Heart left ventricle (tissue), 13 donors: Measurements from ENCODE around the gene CIB1.

ENCODE experiments used
- POLR2A ChIP-seq, 2 donors: fragments of 450-650 bp; IDR thresholded peaks; one replicate each; pipeline ENCODE4 v1.6.1; 2017; ENCODE audit warnings: antibody characterized with exemption in 2 of 2, mild to moderate bottlenecking in 2 of 2, moderate library complexity in 2 of 2
- TF ChIP-seq, protein P1 (sequence below), 12 donors: fragments of 200-600 bp; sonication (generic) in 4 of 12; IDR thresholded peaks; one replicate each; pipeline versions ENCODE4 v1.5.0 to v1.8.0; 2018 to 2022; ENCODE audit warnings: antibody characterized with exemption in 12 of 12, mild to moderate bottlenecking in 5 of 12
- donor health status: ischemic (EF 13 %, LVEDD 7.1; RV severe dilation, severe dysfunction).
- donor health status: DM: no; HTN: yes; CAD: no.
- donor health status: DM: no; HTN: no; CAD: no.
- donor health status: ischemic (EF 25% LVEDD 6.9; RV normal size, moderate dysfunction).
- donor health status: ischemic (EF 25% LVEDD 5.7; RV mildly dilated, moderate dysfunction).
- donor health status: ischemic (EF 35%, LVEDD 5.7; RV mildly dilated, moderate dysfunction).
- donor health status: nonischemic (EF 11% LVEDD 7.7; RV severe dilation, severe dysfunction).
- donor health status: DM: yes; HTN: yes; CAD: no.
- donor health status: PGD.
- donor health status: ischemic (EF 29% LVEDD 5.4; RV normal size, mild dysfunction).
- donor health status: nonischemic (EF 23%, LVEDD 6.1; RV moderate dilation, normal function).

GRCh38 chr15:90259524-90259923 is 25.8 kb upstream of the CIB1 start:
- TF ChIP-seq, protein P1, sequence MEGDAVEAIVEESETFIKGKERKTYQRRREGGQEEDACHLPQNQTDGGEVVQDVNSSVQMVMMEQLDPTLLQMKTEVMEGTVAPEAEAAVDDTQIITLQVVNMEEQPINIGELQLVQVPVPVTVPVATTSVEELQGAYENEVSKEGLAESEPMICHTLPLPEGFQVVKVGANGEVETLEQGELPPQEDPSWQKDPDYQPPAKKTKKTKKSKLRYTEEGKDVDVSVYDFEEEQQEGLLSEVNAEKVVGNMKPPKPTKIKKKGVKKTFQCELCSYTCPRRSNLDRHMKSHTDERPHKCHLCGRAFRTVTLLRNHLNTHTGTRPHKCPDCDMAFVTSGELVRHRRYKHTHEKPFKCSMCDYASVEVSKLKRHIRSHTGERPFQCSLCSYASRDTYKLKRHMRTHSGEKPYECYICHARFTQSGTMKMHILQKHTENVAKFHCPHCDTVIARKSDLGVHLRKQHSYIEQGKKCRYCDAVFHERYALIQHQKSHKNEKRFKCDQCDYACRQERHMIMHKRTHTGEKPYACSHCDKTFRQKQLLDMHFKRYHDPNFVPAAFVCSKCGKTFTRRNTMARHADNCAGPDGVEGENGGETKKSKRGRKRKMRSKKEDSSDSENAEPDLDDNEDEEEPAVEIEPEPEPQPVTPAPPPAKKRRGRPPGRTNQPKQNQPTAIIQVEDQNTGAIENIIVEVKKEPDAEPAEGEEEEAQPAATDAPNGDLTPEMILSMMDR (IDR thresholded peaks at IDR 0.05), result no peak
- TF ChIP-seq POLR2A (IDR thresholded peaks at IDR 0.05), result no peak
